H4 (cell line): Measurements from ENCODE around the gene CRHBP. TPM values are rescaled to one million over a fixed set of nuclear protein-coding genes. Genes with fewer than 3 reads are reported as not detected.
"Not testable (repeated sequence)": the region's sequence is repeated elsewhere in the genome, so short reads cannot be mapped to it uniquely, and the experiment has no call there.

Source experiments
- DNase-seq: peaks from one replicate; pipeline ENCODE4 v3.0.0-alpha.2; 2015; ENCODE audit warnings: low spot score
- total RNA-seq: library from RNA; depleted of rRNA; stranded (reverse); fragments of >200 nt; shearing (Covaris generic); gene quantifications from 2 replicates; pipeline ENCODE4 v1.2.3, GENCODE V29; 2014; rRNA removed

The CRHBP gene
- not detected in 2 replicates for total RNA-seq

- no peak for DNase-seq
Measured at GRCh38 chr5:76952795-76953536, at the start of gene CRHBP. Gene CRHBP, plus strand, starts transcription at chr5:76953045. Its CDS starts 90 bp downstream, at chr5:76953135.

- DNase-seq: no peak
Measured at GRCh38 chr5:76908166-76908565, 44.7 kb upstream of the CRHBP start.

DNA sequence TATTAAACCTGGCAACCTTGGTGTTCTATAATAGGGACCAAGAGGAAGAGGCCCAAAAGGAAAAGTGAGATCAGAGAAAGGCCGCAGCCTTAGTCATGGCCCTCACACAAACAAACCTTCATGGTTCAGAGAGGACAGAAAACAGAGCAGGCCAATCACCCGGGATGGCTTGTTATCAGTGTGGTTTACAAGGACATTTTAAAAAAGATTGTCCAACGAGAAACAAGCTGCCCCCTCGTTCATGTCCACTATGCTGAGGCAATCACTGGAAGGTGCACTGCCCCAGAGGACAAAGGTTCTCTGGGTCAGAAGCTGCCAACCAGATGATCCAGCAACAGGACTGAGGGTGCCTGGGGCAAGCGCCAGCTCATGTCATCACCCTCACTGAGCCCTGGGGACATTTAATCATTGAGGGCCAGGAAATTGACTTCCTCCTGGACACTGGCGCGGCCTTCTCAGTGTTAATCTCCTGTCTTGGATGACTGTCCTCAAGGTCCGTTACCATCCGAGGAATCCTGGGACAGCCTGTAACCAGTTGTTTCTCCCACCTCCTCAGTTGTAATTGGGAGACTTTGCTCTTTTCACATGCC lies 42.4 kb upstream of the CRHBP start:
- DNase-seq: not testable (repeated sequence)

DNA sequence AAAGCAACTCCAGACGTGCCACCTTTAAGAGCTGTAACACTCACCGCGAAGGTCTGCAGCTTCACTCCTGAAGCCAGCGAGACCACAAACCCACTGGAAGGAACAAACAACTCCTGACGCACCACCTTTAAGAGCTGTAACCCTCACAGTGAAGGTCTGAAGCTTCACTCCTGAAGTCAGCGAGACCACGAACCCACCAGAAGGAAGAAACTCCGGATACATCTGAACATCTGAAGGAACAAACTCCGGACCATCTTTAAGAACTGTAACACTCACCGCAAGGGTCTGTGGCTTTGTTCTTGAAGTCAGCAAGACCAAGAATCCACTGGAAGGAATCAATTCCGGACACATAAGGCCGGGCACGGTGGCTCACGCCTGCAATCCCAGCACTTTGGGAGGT lies 38.2 kb upstream of the CRHBP start:
- not testable (repeated sequence) for DNase-seq

GRCh38 chr5:76918539-76918938 lies 34.3 kb upstream of the CRHBP start:
- no peak for DNase-seq

- DNase-seq: no peak
Measured at GRCh38 chr5:76920491-76920890, 32.4 kb upstream of the CRHBP start.

- DNase-seq: no peak
Measured at GRCh38 chr5:76926329-76927105, 26.3 kb upstream of the CRHBP start.

DNA sequence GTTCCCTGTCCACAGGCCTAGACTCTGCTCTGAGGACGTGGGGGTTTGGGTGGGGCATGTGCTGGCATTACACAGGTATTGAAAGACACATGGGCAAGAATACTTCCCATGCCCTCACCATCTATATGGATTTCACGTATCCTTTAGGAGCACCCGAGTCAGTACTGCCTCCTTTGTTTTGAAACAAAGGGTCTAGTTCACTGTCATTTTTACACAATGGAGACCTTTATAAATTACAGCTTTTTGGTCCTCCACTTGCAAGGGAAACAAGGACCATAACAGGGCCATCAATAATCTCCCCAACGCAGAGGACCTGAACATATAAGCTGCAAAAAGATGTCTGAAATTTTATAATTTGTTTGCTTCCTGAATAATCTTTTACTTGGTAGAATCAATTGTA lies 24.9 kb upstream of the CRHBP start:
- DNase-seq: no peak

- DNase-seq: no peak
Measured at GRCh38 chr5:76930083-76930482, 22.8 kb upstream of the CRHBP start.

- no peak for DNase-seq
Measured at GRCh38 chr5:76938177-76938576, 14.7 kb upstream of the CRHBP start.

DNA sequence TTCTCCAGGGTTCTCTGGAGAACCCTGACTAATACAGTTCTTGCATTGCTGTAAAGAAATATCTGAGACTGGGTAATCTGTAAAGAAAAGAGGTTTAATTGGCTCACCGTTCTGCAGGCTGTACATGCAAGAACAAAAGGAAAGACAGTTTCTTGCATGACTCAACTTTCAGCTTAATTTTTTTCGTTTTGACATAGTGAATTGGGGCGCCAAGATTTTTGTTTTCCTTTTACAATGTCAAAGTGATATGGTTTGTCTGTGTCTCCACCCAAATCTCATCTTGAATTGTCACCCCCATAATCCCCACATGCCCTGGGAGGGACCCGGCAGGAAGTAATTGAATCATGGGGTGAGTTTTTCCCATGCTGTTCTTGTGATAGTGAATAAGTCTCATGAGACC lies 11.8 kb upstream of the CRHBP start:
- no peak for DNase-seq

- DNase-seq: no peak
Measured at GRCh38 chr5:76941442-76941841, 11.4 kb upstream of the CRHBP start.

DNA sequence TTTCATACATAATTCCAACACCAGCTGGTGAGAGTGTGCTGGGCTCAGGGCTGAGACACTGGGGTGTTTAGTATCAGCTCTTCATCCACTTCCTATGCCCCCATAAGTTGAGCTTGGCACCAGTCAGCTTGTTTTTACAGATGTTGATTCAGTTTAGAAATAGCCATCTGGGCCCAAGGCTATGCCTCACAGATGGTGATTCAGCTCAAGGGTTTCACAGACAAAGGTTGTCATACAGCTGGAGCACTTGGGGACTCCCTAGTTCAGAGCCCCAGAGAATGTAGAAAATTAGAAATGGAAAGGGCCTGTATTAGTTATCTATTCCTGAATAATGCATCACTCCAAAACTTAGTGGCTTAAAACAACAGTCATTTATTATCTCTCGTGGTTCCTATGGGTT lies 10.3 kb upstream of the CRHBP start:
- no peak for DNase-seq

DNA sequence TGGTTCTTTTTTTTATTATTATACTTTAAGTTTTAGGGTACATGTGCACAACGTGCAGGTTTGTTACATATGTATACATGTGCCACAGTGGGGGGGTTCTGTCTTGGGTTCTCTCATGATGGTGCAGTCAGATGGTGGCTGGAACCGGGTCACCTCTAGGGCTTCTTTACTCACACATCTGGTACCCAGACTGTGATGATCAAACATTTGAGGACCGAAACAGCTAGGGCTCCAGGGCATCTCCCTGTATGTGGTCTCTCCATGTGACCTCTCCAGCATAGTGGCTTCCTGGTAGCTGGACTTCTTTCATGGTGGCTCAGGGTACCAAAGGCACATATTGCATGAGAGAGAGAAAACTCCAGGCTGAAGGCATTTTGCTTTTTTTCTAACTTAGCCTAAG lies 9.8 kb upstream of the CRHBP start:
- DNase-seq: no peak

GRCh38 chr5:76944638-76945037 lies 8.2 kb upstream of the CRHBP start:
- no peak for DNase-seq

- DNase-seq: not testable (repeated sequence)
Measured at GRCh38 chr5:76945238-76945637, 7.6 kb upstream of the CRHBP start.

GRCh38 chr5:76946090-76946489 lies 6.8 kb upstream of the CRHBP start:
- DNase-seq: no peak

- DNase-seq: no peak
Measured at GRCh38 chr5:76947082-76947503, 5.8 kb upstream of the CRHBP start.

DNA sequence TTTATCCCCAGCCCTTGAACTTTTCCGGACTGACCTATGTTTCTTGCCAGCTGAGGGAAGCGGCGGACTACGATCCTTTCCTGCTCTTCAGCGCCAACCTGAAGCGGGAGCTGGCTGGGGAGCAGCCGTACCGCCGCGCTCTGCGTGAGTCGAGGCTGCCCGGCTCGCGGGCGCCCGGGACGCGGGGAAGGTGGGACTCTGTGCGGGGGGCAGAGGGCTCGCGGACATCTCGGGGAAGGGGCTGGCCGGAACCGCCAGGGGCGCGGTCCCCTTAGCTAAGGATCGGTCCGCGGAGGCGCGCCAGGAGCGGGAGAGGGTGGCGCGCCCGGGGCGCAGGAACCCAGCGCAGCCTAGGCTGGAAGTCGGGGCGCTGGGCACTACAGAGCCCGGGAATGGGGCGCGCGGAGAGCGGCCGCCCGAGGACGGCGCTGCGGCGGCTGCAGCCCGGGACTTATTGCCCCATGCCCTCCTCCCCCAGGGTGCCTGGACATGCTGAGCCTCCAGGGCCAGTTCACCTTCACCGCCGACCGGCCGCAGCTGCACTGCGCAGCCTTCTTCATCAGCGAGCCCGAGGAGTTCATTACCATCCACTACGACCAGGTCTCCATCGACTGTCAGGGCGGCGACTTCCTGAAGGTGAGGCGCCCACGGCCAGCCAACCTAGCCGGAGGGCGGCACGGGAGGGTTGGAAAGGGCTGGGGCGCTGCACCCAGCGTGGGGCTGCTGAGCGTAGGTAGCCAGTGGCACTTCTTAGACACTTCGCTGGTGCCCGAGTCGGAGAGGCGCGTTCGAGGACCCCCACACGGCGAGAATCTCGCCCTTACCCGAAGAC lies 922 bp downstream of the CRHBP start:
- no peak for DNase-seq

GRCh38 chr5:76954383-76954763 lies 1.5 kb downstream of the CRHBP start:
- DNase-seq: no peak

DNA sequence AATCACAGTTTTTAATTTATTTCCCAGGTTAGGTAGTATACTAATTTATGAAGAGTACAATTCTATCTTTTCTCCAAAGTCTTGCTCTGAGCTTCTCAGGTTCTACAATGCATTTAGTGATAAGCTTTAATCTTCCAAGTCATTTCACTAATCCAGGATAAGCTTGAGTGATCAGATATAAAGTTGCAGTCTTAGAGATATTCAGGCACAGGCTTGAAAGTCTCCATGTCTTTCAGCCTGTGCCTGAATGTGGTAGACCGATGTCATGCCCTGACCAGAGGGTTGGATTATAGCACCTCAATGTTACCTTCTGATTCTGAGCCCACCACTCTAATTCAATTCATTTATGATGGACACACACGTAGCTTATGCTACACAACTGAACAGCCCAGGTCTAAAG lies 3.2 kb downstream of the CRHBP start:
- DNase-seq: no peak
